SK-N-SH (cell line): Measurements from ENCODE around the gene LHFPL6.

Experiments used
- CTCF ChIP-seq: fragments of 200-600 bp; sonication (generic); IDR thresholded peaks from 2 replicates; pipeline ENCODE4 v1.6.1; 2017; ENCODE audit warnings: antibody characterized with exemption, mild to moderate bottlenecking, moderate library complexity
- EZH2phosphoT487 ChIP-seq: fragments of 200-600 bp; sonication (generic); IDR thresholded peaks from 2 replicates; pipeline ENCODE4 v1.6.1; 2017; ENCODE audit warnings: low read depth, mixed run types, mild to moderate bottlenecking, antibody characterized with exemption, moderate library complexity, borderline replicate concordance
- FOXJ3 ChIP-seq: sonication (generic); formaldehyde crosslinking; IDR thresholded peaks from 2 replicates; pipeline ENCODE4 v1.5.1; 2020; ENCODE audit warnings: mild to moderate bottlenecking, missing genetic modification reagents
- FOXM1 ChIP-seq: IDR thresholded peaks from 2 replicates; pipeline ENCODE4 v1.4.0; 2012; ENCODE audit warnings: low read depth, mild to moderate bottlenecking
- GABPA ChIP-seq: IDR thresholded peaks from 2 replicates; pipeline ENCODE4 v1.4.0; 2012; ENCODE audit warnings: low read depth, mild to moderate bottlenecking
- MAX ChIP-seq: IDR thresholded peaks from 2 replicates; pipeline ENCODE4 v1.4.0; 2012; ENCODE audit warnings: low read depth
- POLR2AphosphoS5 ChIP-seq: IDR thresholded peaks from 2 replicates; pipeline ENCODE4 v1.6.1; 2012; ENCODE audit warnings: low read depth, low read length
- RFX5 ChIP-seq: IDR thresholded peaks from 2 replicates; pipeline ENCODE4 v1.6.1; 2012; ENCODE audit warnings: mild to moderate bottlenecking, improper control_type of control experiment, low read length
- SIN3A ChIP-seq: IDR thresholded peaks from 2 replicates; pipeline ENCODE4 v1.6.1; 2012; ENCODE audit warnings: low read depth, mild to moderate bottlenecking, low read length, moderate library complexity, borderline replicate concordance
- TAF1 ChIP-seq: IDR thresholded peaks from 2 replicates; pipeline ENCODE4 v1.6.1; 2012; ENCODE audit warnings: low read depth, mild to moderate bottlenecking, low read length, moderate library complexity, borderline replicate concordance
- TCF12 ChIP-seq: IDR thresholded peaks from 2 replicates; pipeline ENCODE4 v1.4.0; 2012

DNA sequence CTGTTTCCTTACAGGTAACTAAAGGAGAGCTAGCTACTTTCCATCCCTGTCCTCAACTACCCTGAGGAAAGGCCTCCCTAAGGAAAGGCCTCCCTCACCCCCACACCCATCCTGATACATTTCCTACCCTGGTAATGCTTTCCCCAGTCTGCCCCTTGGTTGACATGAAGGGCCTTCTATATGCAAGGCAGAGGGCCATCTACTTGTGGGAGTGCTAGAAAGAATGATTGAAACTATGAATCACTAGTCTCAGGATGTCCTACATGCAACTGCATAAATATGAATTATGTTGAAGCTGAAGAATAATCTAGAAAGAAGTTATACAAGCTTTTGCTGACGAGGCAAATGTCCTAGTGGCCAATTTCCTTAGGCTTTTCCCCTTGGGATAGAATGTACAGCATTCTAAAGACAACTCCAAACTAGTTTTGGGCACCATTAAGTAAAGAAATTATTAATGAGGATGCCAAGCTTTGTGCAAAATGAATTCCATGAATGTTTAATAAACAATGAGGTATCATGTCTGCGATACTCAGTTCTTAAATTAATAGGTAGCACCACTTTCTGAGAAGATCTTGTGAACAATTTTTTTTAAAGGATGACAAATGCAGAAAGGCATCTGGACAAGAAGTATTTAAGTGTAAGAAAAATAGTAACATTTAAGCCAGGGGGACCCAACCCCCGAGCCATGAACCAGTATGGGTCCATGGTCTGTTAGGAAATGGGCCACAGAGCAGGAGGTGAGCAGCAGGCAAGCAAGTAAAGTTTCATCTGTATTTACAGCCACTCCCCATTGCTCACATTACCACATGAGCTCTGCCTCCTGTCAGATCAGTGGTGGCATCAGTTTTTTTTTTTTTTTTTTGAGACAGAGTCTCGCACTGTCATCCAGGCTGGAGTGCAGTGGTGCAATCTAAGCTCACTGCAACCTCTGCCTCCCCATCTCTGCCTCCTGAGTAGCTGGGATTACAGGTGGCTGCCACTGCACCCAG is 223.0 kb downstream of the LHFPL6 start:
- TF ChIP-seq EZH2phosphoT487 (no peak), RFX5 (no peak), FOXJ3 (CRISPR knock-in tag) (no peak), CTCF (no peak), GABPA (no peak), SIN3A (no peak), FOXM1 (no peak), MAX (no peak), TAF1 (no peak), POLR2AphosphoS5 (no peak), TCF12 (no peak)
